IMR-90 (cell line): ENCODE data around the gene RAP1GAP.
A peak's percentile ranks its signal among the peaks of the same experiment; 100 is the strongest.

Experiments used
- BHLHE40 ChIP-seq: fragments of 150-350 bp; IDR thresholded peaks from 2 replicates; pipeline ENCODE4 v1.6.1; 2016; ENCODE audit warnings: mild to moderate bottlenecking, low read depth, low read length
- CTCF ChIP-seq: conservative IDR thresholded peaks from 2 replicates; pipeline ENCODE4 v1.5.1; 2012; ENCODE audit warnings: mild to moderate bottlenecking, low read depth, low read length, improper control_type of control experiment
- POLR2A ChIP-seq: IDR thresholded peaks from 2 replicates; pipeline ENCODE4 v1.6.1; 2012; ENCODE audit warnings: mild to moderate bottlenecking, low read depth, low read length
- RCOR1 ChIP-seq: IDR thresholded peaks from 2 replicates; pipeline ENCODE4 v1.6.1; 2012; ENCODE audit warnings: mild to moderate bottlenecking, low read length, improper control_type of control experiment; ENCODE audit not compliant: insufficient replicate concordance
- RFX5 ChIP-seq: IDR thresholded peaks from 2 replicates; pipeline ENCODE4 v1.8.0; 2012; ENCODE audit warnings: low read depth, mild to moderate bottlenecking, low read length, moderate library complexity

- TF ChIP-seq CTCF, result no peak
- no peak for TF ChIP-seq RCOR1
- no peak for TF ChIP-seq RFX5
- TF ChIP-seq POLR2A, result no peak
- TF ChIP-seq BHLHE40, result peak; percentile 64; the same call in 1 of the 2 replicates
Observed at GRCh38 chr1:21567241-21568005, 101.7 kb downstream of the RAP1GAP start.
